NCI-H2227 treated with DMSO at 0.1 percent for 48 hours (cell line): ENCODE measurements around the gene MMP24.

ENCODE experiments used
- DNase-seq: peaks from one replicate; lab custom pipeline; 2025; lab: John Stamatoyannopoulos, UW

The MMP24 gene

DNA sequence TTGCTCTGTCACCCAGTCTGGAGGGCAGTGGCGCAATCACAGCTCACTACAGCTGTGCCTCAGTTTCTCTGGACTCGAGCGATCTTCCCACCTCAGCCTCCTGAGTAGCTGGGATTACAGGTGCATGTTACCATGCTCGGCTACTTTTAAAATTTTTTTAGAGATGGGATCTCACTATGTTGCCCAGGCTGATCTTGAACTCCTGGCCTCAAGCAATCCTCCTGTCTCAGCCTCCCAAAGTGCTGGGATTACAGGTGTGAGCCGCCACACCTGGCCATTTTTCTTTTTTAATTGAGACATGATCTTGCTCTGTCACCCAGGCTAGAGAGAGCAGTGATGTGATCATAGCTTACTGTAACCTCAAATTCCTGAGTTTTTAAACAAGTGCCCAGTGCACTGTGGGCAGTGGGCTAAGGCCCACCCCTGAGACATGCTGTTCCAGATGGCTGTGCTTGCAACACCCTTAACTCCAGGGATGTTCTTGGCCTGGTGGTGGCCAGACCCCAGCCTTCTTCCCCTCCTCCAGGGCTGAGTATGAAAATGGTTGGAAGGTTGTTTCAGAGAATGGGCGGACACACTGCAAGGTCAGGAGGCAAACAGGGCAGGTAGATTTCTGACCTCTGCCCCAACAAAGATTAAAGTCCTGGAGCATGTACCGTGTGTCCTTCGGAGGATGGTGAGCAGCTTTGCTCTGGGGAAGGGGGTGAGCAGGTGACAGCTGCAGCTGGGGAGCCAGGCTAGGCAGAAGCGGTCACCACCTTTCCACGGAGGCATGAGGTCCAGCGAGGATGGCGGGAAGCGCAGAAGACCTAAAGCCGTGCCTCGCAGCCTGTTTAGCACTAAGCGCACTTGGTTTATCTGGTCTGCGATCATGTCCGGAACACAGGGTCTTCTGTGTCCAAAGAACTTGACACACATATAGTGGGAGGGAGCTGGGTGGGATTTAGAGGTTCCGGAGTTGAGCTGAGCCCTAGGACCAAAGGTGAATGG is 67.1 kb downstream of the MMP24 start:
- no peak for DNase-seq

DNA sequence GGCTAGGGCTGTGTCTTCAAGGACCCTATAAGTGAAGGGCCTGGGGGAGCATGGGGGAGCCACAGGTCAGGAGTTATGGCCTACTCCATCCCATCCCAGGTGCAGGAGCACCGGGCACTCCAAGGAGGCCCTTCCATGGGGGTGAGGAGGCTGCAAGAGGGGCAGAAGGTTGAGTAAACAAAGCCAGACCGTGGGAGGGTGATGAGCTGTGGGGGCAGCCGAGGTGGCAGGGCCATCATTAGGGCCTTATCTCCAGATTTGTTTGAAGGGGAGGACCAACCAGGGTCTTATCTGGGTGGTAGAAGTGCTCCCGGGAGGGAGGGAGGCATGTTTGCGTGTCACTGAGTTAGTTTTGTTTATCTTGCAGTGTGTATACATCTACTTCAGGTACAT is 67.8 kb downstream of the MMP24 start:
- no peak for DNase-seq

DNA sequence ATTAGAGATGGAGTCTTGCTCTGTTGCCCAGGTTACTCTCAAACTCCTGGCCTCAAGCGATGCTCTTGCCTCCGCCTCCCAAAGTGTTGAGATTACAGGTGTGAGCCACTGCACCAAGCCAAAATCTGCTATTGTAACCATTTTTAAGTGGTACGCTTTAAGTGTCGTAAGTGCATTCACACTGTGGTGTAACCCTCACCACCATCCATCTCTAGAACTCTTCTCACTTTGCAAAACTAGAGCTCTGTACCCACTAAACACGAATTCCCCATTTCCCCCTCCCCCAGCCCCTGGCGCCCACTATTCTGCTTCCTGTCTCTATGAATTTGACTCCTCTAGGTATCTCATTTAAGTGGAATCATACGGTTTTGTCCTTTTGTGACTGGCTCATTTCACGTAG is 68.6 kb downstream of the MMP24 start:
- no peak for DNase-seq

DNA sequence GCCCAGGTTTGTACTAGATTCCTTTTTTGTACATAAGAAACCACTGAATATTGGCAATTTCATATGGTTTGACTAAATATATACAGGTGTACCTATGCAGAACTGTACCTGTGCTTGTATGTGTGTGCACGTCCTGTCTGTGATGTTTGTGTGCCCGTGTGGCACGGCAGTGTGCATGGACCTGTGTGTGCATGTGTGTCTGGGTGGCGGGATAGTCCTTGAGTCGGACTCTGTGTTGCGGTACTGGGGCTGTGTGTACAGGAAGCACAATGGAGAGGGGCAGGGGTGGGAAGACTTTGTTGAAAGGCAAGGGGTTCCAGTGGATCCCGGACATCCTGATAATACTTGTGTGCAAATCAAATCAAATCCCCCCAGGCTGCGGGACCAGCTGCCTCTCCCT is 69.2 kb downstream of the MMP24 start:
- DNase-seq, result no peak

DNA sequence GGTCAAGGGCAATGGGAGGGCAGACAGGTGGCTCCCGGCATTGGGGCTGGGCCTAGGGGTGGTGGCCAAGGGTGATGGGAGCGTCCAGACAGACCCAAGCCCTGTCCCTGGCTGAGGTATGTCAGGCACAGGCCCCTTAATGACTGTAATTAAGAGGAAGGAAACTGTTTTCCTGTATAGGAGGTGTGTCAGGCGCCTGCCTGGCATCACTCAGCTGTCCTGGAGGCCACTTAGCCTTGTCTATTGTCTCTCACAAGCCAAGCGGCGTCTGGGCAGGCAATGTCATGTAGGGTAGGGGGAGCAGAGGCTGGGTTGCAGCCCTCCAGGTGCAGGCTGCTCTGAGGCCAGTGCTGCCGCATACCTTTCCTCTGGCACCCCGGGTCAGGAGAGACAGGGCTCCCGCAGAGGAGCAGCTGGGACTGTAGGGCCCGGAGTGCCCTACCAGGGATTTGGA is 69.6 kb downstream of the MMP24 start:
- no peak for DNase-seq

DNA sequence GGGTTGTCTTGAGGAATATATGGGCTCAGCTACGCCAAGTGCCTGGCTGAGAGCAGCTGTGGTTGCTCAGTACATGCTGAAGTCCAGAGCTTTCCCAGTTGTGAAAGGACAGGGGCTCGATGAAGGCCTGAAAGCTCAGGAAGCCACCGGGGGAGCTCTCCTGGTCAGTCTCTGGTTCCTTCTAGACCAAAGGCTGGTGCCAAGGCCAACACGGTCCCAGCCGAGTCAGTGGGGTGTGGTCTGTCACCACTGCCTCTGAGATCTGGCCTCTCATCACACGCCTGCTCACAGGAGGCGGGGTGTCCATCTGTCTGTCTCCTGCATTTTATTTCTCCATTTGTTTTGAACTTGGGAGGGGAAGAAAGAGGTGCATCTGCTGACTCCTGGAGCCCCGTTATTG is 70.7 kb downstream of the MMP24 start:
- no peak for DNase-seq

DNA sequence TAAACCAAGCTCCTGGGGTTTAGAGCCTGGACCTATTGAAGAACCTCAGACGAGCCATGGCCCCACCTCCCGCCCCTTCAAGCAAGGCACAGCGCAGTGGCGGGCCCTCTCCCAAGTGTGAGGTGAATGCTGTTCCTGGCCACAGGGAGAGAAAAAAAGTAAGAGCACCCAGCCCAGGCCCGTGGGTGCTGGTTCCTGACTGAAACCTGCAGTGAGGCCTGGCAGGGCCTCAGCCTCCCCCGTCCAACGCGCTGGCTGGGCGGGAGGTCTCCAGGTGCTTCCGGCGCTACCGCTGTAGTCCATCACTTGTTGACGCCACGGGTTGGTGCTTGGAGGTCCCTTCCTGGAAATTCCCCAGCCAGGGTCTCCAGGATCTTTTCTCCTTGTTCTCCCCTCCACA is 71.2 kb downstream of the MMP24 start:
- no peak for DNase-seq

DNA sequence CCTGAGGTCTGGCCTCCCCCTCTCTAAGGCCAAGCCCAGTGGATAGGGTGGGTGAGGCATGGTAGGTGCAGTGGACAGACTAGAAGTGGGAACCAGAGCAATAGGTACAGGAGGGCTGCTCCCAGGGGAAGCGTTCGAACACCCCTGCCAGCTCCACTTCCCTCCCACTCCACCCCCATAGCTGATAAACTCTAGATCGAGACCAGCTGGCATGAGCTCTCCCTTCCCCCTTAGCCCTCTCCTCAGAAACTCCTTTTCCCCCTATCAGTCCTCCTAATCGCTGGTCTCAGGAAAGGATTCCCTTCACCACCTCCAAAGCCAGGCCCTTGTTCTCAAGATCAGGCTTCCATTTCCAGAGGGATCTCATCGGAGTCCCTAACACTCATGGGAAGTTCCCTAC is 71.8 kb downstream of the MMP24 start:
- DNase-seq, result no peak

DNA sequence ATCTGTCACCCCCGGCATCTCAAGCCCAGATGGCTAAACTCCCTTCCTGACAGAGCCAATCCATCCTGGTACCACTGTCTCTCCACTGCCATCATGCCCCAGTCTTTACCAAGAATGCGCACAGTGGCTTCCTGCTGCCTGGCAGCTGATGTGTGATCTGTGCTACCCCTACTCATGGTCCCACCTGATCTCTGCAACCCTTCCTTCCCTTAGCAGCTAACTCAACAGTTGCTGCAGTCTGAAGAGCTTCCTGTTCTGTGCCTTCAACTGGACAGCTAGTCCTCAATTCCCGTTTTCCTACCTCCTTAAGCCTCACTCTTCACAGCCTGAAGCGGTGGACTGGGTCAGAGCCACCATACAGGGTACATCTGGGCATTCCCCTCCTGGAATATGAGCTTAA is 73.3 kb downstream of the MMP24 start:
- DNase-seq, result no peak

DNA sequence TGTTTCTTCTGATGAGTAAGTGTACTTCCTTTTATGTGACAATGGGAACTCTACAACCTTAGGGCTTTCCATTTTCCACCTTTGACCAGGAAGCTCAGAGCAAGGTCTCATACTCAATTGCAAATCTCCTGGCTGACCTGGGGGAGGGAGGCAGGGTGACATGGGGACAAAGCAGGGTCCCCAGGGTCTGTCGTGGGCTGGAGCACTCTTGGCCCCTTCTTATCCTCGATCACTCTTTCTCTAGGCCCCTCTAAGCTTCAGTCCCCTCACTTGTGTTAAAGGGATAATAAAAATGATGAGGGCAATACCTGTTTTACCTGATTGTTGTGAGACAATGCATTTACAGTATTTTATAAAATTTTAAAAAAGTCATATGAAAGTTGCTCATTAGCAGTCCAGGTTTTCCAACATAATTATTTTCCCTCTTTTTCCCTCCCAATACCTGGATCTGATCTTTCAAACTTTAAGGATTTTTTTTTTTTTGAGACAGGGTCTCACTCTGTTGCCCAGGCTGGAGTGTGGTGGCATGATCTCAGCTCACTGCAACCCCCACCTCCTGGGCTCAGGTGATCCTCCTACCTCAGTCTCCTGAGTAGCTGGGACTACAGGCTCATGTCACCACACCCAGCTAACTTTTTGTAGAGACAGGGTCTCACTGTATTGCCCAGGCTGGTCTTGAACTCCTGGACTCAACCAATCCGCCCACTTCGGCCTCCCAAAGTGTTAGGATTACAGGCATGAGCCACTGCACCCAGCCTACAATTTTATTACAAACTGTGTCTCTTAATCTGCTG is 74.2 kb downstream of the MMP24 start:
- no peak for DNase-seq

DNA sequence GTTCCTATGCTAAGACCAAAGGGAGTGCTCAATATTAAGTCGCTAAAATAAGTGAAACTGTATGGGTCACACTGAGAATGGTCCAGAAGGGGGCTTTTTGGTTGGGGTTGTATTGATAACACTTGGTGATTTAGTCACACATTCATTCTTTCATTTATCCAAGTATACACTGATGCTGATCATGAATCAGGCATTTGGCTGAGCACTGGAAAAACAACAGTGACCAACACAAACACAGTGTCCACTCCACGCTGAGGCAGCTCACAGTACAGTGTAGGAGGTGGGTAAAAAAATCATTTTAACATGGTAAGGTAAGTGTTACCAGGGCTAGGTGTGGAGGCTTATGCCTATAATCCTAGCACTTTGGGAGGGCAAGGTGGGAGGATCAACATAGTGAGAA is 74.9 kb downstream of the MMP24 start:
- no peak for DNase-seq

DNA sequence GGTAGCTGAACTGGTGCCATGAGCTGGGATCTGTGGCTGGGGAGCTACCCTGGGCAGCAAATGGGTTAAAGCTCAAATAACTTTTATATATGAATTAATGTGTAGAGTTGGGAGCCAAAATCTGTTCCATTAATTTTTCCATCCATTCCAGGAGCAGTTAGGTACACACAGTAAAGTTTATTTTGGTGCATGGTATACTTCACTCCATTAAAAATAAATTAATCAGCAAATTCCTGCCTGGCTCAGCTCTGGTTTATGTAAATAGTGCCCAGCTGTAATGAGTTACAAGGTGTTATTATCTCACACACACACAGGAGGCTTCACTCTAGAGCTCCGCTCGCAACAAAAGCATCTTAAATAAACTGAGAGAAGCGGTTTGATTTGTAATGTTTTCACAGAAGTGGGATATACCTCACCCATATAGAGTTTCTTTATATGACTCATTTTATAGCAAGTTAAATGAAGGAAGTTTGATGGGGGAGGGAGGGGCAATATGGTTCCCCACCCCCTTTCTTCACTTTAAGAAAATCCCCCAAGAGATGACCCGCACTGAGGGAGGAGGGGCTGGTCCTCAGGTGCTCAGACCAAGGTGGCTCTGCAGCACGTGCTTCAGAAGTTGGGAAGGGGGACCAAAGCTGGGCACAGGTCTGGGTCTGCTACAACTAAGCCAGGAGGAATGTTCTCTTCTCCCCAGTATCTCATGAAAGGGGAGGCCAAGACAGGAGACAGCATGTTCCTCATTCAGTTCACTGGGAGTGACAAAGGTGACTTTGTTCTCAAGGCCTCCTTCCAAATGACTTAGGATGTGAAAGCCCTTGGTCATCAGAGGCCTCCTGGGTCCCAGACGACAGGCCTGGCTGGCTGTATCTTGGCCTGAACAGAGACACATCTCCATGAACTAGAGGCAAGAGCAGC is 76.2 kb downstream of the MMP24 start:
- no peak for DNase-seq

DNA sequence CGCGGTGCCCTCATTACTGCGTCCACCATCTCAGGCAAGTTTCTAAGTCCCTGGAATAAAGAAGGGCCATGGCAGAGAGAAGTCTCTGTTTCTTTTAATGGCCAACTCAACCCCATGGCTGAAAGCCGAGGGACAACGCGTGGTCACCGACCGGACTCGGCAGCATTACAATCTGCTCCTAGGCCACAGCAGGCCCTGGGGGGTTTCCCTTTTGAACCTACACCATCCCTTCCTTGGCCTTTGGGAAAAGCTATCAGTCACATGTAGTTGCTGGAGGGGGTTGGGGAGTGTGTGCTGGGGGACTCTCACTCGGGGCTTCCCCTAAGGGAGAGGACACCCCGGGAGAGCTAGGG is 76.9 kb downstream of the MMP24 start:
- DNase-seq, result no peak

DNA sequence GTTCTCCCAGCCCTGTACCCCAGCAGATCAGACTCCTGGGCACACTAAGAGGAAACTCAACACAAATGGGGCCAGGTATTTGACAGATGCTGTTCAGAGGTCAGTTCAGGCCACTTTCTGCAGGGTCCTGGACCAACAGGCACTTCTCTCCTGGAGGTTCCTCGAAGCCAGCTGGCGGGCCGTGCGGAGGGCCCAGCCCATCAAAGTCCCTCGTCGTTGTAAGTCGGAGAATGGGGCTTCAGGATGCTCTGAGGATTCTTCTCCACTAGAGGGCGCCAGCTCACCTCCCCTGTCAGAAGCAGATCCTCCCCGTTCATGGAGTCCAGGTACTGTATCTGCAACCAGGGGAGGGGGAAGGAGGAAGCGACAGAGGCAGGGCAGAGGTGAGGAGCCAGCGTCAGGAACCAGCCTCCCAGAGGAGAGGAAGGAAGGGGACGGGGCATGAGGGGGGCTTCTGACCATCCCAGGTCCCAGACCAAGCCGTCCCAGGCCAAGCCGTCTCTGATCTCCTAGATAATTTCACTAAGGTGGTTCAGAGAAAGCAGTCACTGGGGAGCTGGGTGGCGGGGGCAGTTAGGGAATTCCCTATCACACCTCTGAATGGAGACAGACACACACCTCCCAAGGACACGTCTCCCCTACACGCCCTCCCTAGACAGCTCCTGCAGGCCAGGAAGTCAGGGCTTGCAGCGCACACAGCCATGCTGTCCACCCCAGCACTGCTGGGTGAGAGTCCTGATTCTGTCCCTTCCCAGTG is 77.4 kb downstream of the MMP24 start:
- DNase-seq, result peak; percentile 68

DNA sequence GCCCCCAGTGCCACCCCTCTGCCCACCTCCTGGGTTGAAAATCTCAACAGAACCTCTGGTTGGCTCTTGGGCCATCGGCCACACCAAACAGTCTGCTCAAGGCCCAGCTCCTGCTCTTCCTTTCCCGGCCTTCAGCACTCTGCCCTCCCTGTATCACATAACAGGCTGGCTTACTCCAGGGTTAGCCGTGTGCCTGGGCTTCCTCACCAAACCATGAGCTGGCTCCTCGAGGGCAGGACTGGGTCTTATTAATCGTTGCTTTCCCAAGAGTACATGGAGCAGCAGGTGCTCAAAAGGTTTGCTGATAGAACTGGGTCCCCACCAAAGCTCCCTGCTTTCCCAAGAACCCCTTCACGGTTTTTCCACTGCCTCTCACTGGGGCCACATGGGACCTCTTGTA is 78.5 kb downstream of the MMP24 start:
- no peak for DNase-seq

DNA sequence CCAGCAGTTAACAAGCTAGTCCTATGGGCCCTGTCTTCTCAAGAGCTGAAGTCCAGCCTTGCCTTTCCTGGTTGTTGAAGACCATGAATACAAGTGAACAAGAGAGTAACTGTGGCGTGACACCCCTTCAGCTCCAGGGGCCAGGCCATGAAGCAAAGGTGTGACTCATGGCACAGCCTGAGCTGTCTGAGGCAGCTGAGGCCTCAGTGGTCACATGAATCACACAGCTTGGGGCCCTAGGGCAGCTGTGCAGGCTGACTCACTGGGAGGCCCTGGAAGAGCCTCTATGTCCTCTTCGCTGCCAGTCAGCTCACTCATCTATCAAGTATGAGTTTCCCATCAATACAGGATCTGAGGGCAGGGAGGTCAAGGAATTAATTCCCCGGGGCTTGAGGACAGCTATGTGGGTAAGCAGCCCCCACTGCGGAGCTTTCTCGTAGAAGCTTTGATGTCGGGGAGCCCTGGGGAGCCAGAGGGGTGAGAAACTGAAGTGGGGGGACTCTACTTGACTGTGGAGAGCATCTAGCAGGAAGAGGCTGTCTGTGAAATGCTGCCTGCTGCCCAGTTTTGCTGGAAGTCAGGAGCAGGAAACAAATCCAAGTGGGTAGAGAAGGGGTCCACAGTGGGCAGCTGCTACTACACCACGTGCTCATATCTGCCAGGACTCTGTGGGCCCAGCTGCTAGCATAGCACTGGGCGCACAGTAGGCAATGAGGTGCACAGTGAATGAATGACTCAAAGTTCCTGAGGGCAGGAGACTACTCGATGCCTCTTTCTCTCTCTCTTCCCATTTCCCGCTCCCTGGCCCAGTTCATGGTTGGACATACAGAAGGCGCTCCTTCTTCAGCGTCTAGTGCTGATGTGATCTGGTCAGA is 79.4 kb downstream of the MMP24 start:
- no peak for DNase-seq

DNA sequence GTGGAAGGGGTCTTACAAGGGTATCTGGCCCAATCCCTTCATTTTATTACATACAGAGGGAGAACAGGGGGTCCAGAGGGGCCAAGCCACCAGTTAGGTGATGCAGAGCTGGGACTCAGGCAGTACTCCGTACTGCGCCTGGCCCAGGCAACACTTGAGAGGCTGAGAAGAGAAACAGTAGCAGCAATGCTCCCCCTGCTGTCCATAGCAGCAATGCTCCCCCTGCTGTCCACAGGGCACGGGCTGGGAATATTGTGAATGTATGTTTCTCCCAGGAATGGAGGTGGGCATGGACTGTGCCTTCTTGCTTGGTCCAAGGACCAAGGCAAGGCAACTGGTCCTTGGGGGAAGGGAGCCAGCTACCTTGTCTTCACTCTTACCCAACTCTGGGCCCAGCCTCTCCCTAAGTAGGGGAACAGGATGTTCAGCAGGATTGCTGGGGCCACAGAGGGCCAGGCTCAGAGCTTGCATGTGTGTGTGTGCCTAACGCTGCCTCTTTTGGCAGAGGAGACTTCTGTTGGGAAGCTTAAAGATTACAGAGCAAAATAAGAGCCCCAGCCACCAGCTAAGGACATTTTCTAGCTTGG is 80.5 kb downstream of the MMP24 start:
- peak; percentile 44 for DNase-seq

DNA sequence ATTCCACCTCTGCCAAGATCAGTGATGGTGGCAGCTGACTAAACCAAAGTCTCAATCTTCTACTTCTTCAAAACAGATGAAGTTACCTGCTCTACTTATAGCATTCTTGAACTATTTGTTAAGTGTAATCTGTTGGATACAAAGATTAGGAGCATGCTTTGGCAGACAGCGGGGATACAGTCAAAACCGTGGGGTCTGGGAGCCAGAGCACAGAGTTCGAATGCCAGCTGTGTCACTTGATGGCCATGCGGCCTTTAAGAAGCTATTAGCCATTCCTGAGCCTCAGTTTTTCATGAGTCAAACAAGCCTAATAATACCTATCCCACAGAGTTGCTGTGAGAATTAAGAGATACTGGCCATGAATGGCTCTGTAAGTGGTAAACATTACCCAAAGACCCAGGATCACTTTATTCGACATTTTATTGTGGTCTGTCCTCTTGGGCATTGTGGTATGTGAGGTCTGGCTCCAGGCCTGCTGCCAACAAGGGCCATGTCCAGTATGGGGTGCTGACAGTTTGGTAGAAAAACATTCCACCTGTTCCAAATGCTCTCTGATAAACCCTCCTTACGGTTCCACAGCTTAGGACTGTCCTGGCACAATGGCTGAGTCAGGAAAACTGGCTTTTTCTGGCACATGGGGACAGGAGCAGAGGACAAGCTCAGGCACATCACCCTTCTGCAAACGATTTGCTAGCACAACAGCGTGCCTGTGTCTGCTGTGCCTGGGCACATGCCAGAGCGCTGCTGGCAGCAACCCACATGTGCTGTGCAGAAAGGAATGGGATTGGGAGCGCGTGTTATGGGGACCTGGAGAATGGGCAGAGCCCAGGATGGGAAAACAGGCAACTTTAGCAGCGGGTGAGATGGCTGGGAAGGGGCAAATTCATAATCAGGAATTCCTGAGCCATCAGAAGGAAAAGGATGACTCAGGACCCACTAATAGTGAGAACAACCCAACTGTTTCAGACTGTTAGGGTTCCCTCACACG is 81.5 kb downstream of the MMP24 start:
- DNase-seq, result no peak

DNA sequence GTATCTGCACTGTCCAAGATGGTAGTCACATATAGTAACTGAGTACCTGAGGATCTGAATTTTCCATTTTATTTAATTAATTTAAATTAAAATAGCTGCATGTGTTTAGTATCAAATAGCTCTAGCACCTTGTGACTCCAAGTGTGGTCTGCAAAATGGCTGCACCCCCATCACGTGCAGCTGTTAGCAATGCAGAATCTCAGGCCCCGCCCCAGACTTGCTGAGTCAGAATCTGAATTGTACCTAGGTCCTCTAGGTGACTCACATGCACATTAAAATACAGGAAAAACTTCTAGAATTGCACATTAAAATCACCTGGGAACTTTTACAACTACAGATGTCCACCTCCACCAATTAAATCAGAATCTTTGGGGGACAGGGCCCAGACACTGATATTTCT is 84.9 kb downstream of the MMP24 start:
- DNase-seq, result no peak
